Uterus (tissue), 2 donors: ENCODE measurements around the gene METTL1.

Experiments
- CTCF ChIP-seq, 4 experiments: fragments of 200-600 bp in 2 of 4; fragments of 450-650 bp in 2 of 4; sonication (generic) in 2 of 4; IDR thresholded peaks; one replicate each; pipeline ENCODE4 v1.5.1; 2016 to 2019; ENCODE audit warnings: antibody characterized with exemption in 4 of 4, mild to moderate bottlenecking in 2 of 4, moderate library complexity in 1 of 4
- POLR2A ChIP-seq, 2 donors: fragments of 450-650 bp; IDR thresholded peaks; one replicate each; pipeline ENCODE4 v1.6.1; 2016; ENCODE audit warnings: antibody characterized with exemption in 2 of 2, mild to moderate bottlenecking in 1 of 2, moderate library complexity in 1 of 2

- TF ChIP-seq CTCF (IDR thresholded peaks at IDR 0.05) = no peak
- TF ChIP-seq POLR2A (IDR thresholded peaks at IDR 0.05) = no peak
These were observed 46.1 kb downstream of the METTL1 start for GRCh38 chr12:57725851-57726150.
